Gastroesophageal sphincter (tissue), 3 donors: ENCODE results near the gene SLC38A2.

Experiments used
- CTCF ChIP-seq, 4 experiments: fragments of 200-600 bp in 2 of 4; fragments of 450-650 bp in 2 of 4; sonication (generic) in 1 of 4; IDR thresholded peaks; one replicate each; pipeline ENCODE4 v1.5.1; 2017 to 2019; ENCODE audit warnings: antibody characterized with exemption in 4 of 4, mild to moderate bottlenecking in 2 of 4, moderate library complexity in 2 of 4
- POLR2AphosphoS5 ChIP-seq: sonication (generic); formaldehyde crosslinking; IDR thresholded peaks from one replicate; pipeline ENCODE4 v1.6.1; 2017; ENCODE audit warnings: antibody characterized with exemption

- TF ChIP-seq POLR2AphosphoS5 (no peak), CTCF (IDR thresholded peaks at IDR 0.05) (no peak)
These were observed 51.8 kb downstream of the SLC38A2 start for GRCh38 chr12:46320731-46321130.
